ENCODE results near the gene HYCC1.
"Not testable (repeated sequence)": the region's sequence is repeated elsewhere in the genome, so short reads cannot be mapped to it uniquely, and the experiment has no call there.

The HYCC1 gene

GRCh38 chr7:23013715-23014649 is at the start of gene HYCC1:
Gene HYCC1, minus strand, starts transcription at chr7:23014130. Its CDS starts 23,019 bp downstream, at chr7:22991111.
- peak; percentile 97 to 98 for DNase-seq (ENCODE audit: low read depth in 2 of 2)

GRCh38 chr7:23062452-23062851 is 48.5 kb upstream of the HYCC1 start:
- peak in 1 of 2 donors; percentile 1 for DNase-seq (ENCODE audit: low read depth in 2 of 2)

- DNase-seq (ENCODE audit: low read depth in 2 of 2) = no peak
These were observed 47.4 kb upstream of the HYCC1 start for GRCh38 chr7:23061327-23061726.

GRCh38 chr7:23058408-23059096 is 44.6 kb upstream of the HYCC1 start:
- DNase-seq (ENCODE audit: low read depth in 2 of 2) = no peak

GRCh38 chr7:23055582-23056178 is 41.8 kb upstream of the HYCC1 start:
- DNase-seq (ENCODE audit: low read depth in 2 of 2) = peak in 1 of 2 donors; percentile 9

GRCh38 chr7:23051124-23051485 is 37.2 kb upstream of the HYCC1 start:
- DNase-seq (ENCODE audit: low read depth in 2 of 2) = peak in 1 of 2 donors; percentile 5

GRCh38 chr7:23046336-23046735 is 32.4 kb upstream of the HYCC1 start:
- not testable (repeated sequence) for DNase-seq (ENCODE audit: low read depth in 2 of 2)

- DNase-seq (ENCODE audit: low read depth in 2 of 2) = not testable (repeated sequence)
These were observed 31.2 kb upstream of the HYCC1 start for GRCh38 chr7:23045086-23045485.

- no peak for DNase-seq (ENCODE audit: low read depth in 2 of 2)
These were observed 30.7 kb upstream of the HYCC1 start for GRCh38 chr7:23044581-23044980.

- DNase-seq (ENCODE audit: low read depth in 2 of 2) = no peak
These were observed 29.5 kb upstream of the HYCC1 start for GRCh38 chr7:23043441-23043840.

- DNase-seq (ENCODE audit: low read depth in 2 of 2) = not testable (repeated sequence)
These were observed 25.7 kb upstream of the HYCC1 start for GRCh38 chr7:23039674-23040073.

- DNase-seq (ENCODE audit: low read depth in 2 of 2) = not testable (repeated sequence)
These were observed 21.8 kb upstream of the HYCC1 start for GRCh38 chr7:23035542-23036371.

- DNase-seq (ENCODE audit: low read depth in 2 of 2) = no peak
These were observed 13.3 kb upstream of the HYCC1 start for GRCh38 chr7:23027261-23027660.

- DNase-seq (ENCODE audit: low read depth in 2 of 2) = no peak
These were observed 12.2 kb upstream of the HYCC1 start for GRCh38 chr7:23026164-23026563.

GRCh38 chr7:23024454-23024853 is 10.5 kb upstream of the HYCC1 start:
- no peak for DNase-seq (ENCODE audit: low read depth in 2 of 2)

GRCh38 chr7:23022851-23023250 is 8.9 kb upstream of the HYCC1 start:
- DNase-seq (ENCODE audit: low read depth in 2 of 2) = no peak

GRCh38 chr7:23022258-23022769 is 8.4 kb upstream of the HYCC1 start:
- no peak for DNase-seq (ENCODE audit: low read depth in 2 of 2)

GRCh38 chr7:23021596-23021995 is 7.7 kb upstream of the HYCC1 start:
- DNase-seq (ENCODE audit: low read depth in 2 of 2) = no peak

- no peak for DNase-seq (ENCODE audit: low read depth in 2 of 2)
These were observed 6.9 kb upstream of the HYCC1 start for GRCh38 chr7:23020742-23021401.

GRCh38 chr7:23018750-23019149 is 4.8 kb upstream of the HYCC1 start:
- no peak for DNase-seq (ENCODE audit: low read depth in 2 of 2)

- no peak for DNase-seq (ENCODE audit: low read depth in 2 of 2)
These were observed 3.4 kb upstream of the HYCC1 start for GRCh38 chr7:23017309-23017708.

Data from stimulated activated CD8-positive, alpha-beta memory T cell treated with anti-CD3 and anti-CD28 coated beads, Interleukin-2, amount 100 ng/mL, for 48 hours (primary cell).